Neural cell (in vitro differentiated cells): ENCODE data around the gene CDH8.

Experiments
- CTCF ChIP-seq: fragments of 450-650 bp; IDR thresholded peaks from 2 replicates; pipeline ENCODE4 v1.5.1; 2014; ENCODE audit warnings: antibody characterized with exemption, mild to moderate bottlenecking, moderate library complexity; ENCODE audit not compliant: poor library complexity, severe bottlenecking
- EP300 ChIP-seq: fragments of 450-650 bp; conservative IDR thresholded peaks from 2 replicates; pipeline ENCODE4 v1.6.1; 2014; ENCODE audit warnings: antibody characterized with exemption, mild to moderate bottlenecking, moderate library complexity; ENCODE audit not compliant: poor library complexity, severe bottlenecking
- EZH2 ChIP-seq: fragments of 200-600, 300-800 bp; shearing (Covaris generic), sonication (generic); IDR thresholded peaks from 2 replicates; pipeline ENCODE4 v1.6.1; 2014; ENCODE audit warnings: antibody characterized with exemption, low read length, borderline replicate concordance, mild to moderate bottlenecking; ENCODE audit not compliant: insufficient read depth, poor library complexity, severe bottlenecking
- MXI1 ChIP-seq: fragments of 450-650 bp; conservative IDR thresholded peaks from 2 replicates; pipeline ENCODE4 v1.6.1; 2014; ENCODE audit warnings: antibody characterized with exemption, mild to moderate bottlenecking; ENCODE audit not compliant: poor library complexity, severe bottlenecking
- POLR2AphosphoS5 ChIP-seq: IDR thresholded peaks from 2 replicates; pipeline ENCODE4 v1.6.1; 2012
- RAD21 ChIP-seq: fragments of 450-650 bp; conservative IDR thresholded peaks from 2 replicates; pipeline ENCODE4 v1.6.1; 2014; ENCODE audit warnings: antibody characterized with exemption, mild to moderate bottlenecking, moderate library complexity
- REST ChIP-seq: IDR thresholded peaks from 2 replicates; pipeline ENCODE4 v1.6.1; 2012; ENCODE audit warnings: borderline replicate concordance
- SMC3 ChIP-seq: fragments of 450-650 bp; conservative IDR thresholded peaks from 2 replicates; pipeline ENCODE4 v1.6.1; 2014; ENCODE audit warnings: antibody characterized with exemption, mild to moderate bottlenecking, moderate library complexity; ENCODE audit not compliant: poor library complexity
- TAF1 ChIP-seq: IDR thresholded peaks from 2 replicates; pipeline ENCODE4 v1.6.1; 2012; ENCODE audit warnings: low read depth

- TF ChIP-seq CTCF (no peak), TAF1 (no peak), EZH2 (no peak), RAD21 (no peak), SMC3 (no peak), EP300 (no peak), POLR2AphosphoS5 (no peak), REST (no peak), MXI1 (no peak)
Measured at GRCh38 chr16:61611847-61612491, 424.3 kb downstream of the CDH8 start.
